Mesodermal cell (in vitro differentiated cells): ENCODE results near the gene AUTS2.

Experiments
- H3K27ac ChIP-seq: 2 replicates; pipeline ENCODE4 v1.7.0; 2013; ENCODE audit warnings: mild to moderate bottlenecking, low read depth, low read length, moderate library complexity; ENCODE audit not compliant: severe bottlenecking
- H3K36me3 ChIP-seq: 2 replicates; pipeline ENCODE4 v1.7.1; 2013; ENCODE audit warnings: mild to moderate bottlenecking, low read length, moderate library complexity; ENCODE audit not compliant: control insufficient read depth, insufficient read depth
- H3K4me1 ChIP-seq: one replicate; pipeline ENCODE4 v1.7.1; 2013; ENCODE audit warnings: mild to moderate bottlenecking, low read length; ENCODE audit not compliant: insufficient read depth, control insufficient read depth, poor library complexity, severe bottlenecking
- H3K4me3 ChIP-seq: 2 replicates; pipeline ENCODE4 v1.7.0; 2013; ENCODE audit warnings: low read length, control low read depth, mild to moderate bottlenecking; ENCODE audit not compliant: insufficient read depth, poor library complexity, severe bottlenecking; ENCODE audit errors: extremely low read depth
- H3K9me3 ChIP-seq: 2 replicates; pipeline ENCODE4 v1.7.1; 2013; ENCODE audit warnings: mild to moderate bottlenecking, low read length, moderate library complexity; ENCODE audit not compliant: control insufficient read depth
- WGBS, 2 experiments: methylation state at CpG; one replicate each; pipeline ENCODE4 v1.1.5; 2013; ENCODE audit warnings: missing lambda C conversion rate in 2 of 2; ENCODE audit not compliant: insufficient coverage in 2 of 2; 5-methylcytosine and 5-hydroxymethylcytosine counted together

Gene AUTS2

DNA sequence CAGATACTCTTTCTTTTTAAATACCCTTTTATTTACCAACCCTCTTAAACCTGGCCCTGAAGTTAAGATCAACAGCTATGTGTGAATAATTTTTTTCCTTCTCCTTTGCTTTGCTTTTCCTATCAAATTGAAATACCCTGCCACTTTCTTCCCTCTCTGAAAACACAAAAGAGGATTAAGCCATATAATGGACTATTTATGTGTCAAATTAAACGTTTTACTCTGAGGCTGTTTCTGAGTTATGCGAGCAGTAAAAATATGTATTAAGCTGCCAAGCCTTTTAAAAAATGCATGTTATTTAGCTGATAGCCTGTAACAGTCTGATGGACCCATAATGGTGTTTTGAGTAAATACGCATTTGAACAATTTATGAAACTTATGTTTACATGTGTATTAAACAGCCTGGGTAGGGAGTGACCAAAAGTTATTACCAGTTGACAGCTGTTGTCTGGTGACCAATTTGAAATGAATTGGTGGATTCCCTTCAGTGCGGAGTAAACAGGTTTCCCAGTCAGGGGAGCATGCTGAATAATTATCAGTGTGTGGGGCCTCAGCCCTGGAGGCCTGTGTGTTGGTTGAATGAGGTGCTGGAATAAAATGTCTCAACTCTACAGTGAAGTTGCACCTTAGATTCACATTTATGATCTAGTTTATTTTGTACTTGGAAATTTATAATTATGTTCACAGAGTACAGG is 89.6 kb downstream of the AUTS2 start:
- Histone ChIP-seq H3K27ac (no peak overlapping the region), H3K36me3 (peaks cover 4% of the 10 kb centered on the region), H3K4me3 (no peak overlapping the region), H3K4me1 (peaks cover 6% of the 10 kb centered on the region), H3K9me3 (no peaks in the 10 kb centered on the region)
- 92% methylated on average over 3 to 4 of the region's 4 CpGs for WGBS, 2 experiments

DNA sequence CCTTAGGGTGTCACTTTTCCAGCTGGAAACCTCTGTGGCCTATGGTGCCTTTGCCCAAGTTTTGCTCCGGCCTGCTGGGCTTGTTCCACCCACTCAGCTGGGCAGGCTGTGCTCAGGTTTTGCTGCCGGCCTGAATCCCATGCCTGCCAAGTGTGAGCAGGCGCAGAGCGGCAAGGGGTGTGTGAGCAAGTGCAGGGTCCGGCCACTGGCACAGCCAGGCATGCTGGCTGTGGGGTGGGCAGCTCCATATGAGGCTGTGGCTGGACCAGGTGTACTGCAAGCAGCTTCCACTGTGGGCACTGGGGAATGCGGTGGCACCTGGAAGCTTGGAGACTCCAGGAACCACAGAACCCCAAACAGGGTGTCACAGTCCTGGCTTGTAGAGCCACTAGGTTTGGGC is 92.1 kb downstream of the AUTS2 start:
- Histone ChIP-seq H3K9me3 (no peaks in the 10 kb centered on the region), H3K27ac (no peak overlapping the region), H3K36me3 (peaks cover 4% of the 10 kb centered on the region), H3K4me3 (no peak overlapping the region), H3K4me1 (peaks cover 6% of the 10 kb centered on the region)
- 93 to 95% methylated on average over 2 to 6 of the region's 6 CpGs for WGBS, 2 experiments

- Histone ChIP-seq H3K4me3 (no peak overlapping the region), H3K36me3 (peaks cover 4% of the 10 kb centered on the region), H3K27ac (no peak overlapping the region), H3K4me1 (peaks cover 6% of the 10 kb centered on the region), H3K9me3 (no peaks in the 10 kb centered on the region)
- WGBS, 2 experiments, result 97% methylated on average over 4 to 5 of the region's 6 CpGs
These were observed 93.1 kb downstream of the AUTS2 start for GRCh38 chr7:69691327-69691726.

- Histone ChIP-seq H3K9me3 (no peaks in the 10 kb centered on the region), H3K27ac (no peak overlapping the region), H3K36me3 (peaks cover 4% of the 10 kb centered on the region), H3K4me3 (no peak overlapping the region), H3K4me1 (peaks cover 6% of the 10 kb centered on the region)
- 83 to 100% methylated on average over 1 to 2 of the region's 4 CpGs for WGBS, 2 experiments
These were observed 93.5 kb downstream of the AUTS2 start for GRCh38 chr7:69691734-69692133.

DNA sequence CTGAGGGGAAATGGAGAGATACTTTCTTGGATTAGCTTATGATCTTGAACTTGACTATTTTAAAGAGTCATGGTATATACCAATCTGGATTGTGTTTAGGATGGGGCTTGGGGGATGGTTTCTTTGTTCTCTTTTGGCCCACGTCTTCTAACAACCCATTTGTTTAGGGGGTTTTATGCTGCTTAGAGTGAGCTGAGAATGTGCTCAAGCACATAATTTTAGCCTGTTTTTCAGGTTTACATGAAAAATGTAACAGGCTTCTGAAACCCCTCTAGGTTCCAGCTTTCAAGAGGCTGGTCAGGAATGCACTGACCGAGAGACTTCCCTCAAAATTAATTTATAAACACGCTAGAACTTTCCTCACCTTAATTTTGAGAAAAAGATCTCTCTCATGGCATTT is 94.3 kb downstream of the AUTS2 start:
- 100% methylated on average over 1 of the region's 3 CpGs for WGBS, 2 experiments
- Histone ChIP-seq H3K27ac (no peak overlapping the region), H3K9me3 (no peaks in the 10 kb centered on the region), H3K4me1 (peaks cover 6% of the 10 kb centered on the region), H3K4me3 (no peak overlapping the region), H3K36me3 (peaks cover 4% of the 10 kb centered on the region)

DNA sequence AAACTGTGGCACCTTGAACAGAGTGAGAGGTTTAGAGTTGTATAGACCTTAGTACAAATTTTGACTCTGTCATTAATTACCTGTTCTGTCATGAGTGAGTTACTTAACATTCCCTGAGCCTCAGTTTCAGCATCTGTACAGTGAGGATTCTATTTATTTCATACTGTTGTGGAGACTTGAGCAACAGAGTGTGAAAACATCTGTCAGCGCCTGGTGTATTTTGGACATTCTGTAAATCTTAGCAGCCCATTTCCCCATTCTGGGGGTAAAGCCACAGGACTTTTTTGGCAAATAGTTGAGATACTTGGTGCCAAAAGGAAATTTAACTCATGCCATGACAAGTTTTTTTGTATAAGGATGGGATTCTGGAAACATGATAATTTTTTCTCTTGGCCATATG is 94.8 kb downstream of the AUTS2 start:
- Histone ChIP-seq H3K4me1 (peaks cover 7% of the 10 kb centered on the region), H3K9me3 (no peaks in the 10 kb centered on the region), H3K4me3 (no peak overlapping the region), H3K27ac (no peak overlapping the region), H3K36me3 (peaks cover 4% of the 10 kb centered on the region)
- 100% methylated on average over 1 of the region's 1 CpG; no CpG with 5 or more reads in 1 of the 2 experiments for WGBS, 2 experiments

- Histone ChIP-seq H3K4me3 (no peak overlapping the region), H3K9me3 (no peaks in the 10 kb centered on the region), H3K4me1 (peaks cover 10% of the 10 kb centered on the region), H3K36me3 (peaks cover 1% of the 10 kb centered on the region), H3K27ac (no peak overlapping the region)
- WGBS, 2 experiments, result 70 to 73% methylated on average over 4 of the region's 7 CpGs
These were observed 97.8 kb downstream of the AUTS2 start for GRCh38 chr7:69696054-69696591.

GRCh38 chr7:69696686-69697685 is 98.7 kb downstream of the AUTS2 start:
- Histone ChIP-seq H3K4me1 (peaks cover 10% of the 10 kb centered on the region), H3K36me3 (no peaks in the 10 kb centered on the region), H3K9me3 (no peaks in the 10 kb centered on the region), H3K4me3 (no peak overlapping the region), H3K27ac (no peak overlapping the region)
- WGBS, 2 experiments, result 94 to 96% methylated on average over 3 of the region's 5 CpGs

- WGBS, 2 experiments, result 100% methylated on average over 1 to 2 of the region's 5 CpGs
These were observed 100.0 kb downstream of the AUTS2 start for GRCh38 chr7:69698109-69698825.

DNA sequence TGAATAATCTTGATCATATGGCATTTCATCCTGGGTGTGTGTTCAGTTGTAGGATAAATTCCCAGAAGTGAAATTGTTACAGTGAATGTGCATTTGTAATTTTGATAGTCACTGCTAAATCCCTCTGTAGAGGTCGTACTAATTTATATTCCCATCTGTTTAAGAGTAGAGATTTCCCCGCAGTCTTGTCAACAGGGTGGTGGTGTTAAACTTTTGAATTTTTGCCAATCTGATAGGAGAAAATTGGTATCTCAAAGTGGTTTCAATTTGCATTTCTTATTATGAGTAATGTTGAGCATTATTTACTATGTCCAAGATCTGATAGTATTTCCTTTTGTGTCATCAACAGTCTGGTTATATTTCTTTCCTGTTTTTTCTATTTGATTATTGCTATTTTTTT is 101.7 kb downstream of the AUTS2 start:
- no peaks in the 10 kb centered on the region for H3K9me3 ChIP-seq
- WGBS, 2 experiments, result 95% methylated on average over 2 of the region's 2 CpGs; no CpG with 5 or more reads in 1 of the 2 experiments

More at GRCh38 chr7:69698109-69698825, 100.0 kb downstream of the AUTS2 start:
- H3K36me3 ChIP-seq, result no peaks in the 10 kb centered on the region
- H3K9me3 ChIP-seq, result no peaks in the 10 kb centered on the region
- no peak overlapping the region for H3K27ac ChIP-seq
- no peak overlapping the region for H3K4me3 ChIP-seq
- H3K4me1 ChIP-seq, result peaks cover 10% of the 10 kb centered on the region

More for the DNA sequence above, 101.7 kb downstream of the AUTS2 start:
- H3K4me1 ChIP-seq, result peaks cover 10% of the 10 kb centered on the region
- no peak overlapping the region for H3K27ac ChIP-seq
- no peak overlapping the region for H3K4me3 ChIP-seq
- H3K36me3 ChIP-seq, result no peaks in the 10 kb centered on the region
